ENCODE data around the gene LRRC71. TPM values are rescaled to one million over a fixed set of nuclear protein-coding genes. Genes with fewer than 3 reads are reported as not detected.

LRRC71 gene
- total and polyA plus RNA-seq, 3 donors from 2014 or later, result 17.5 to 49.2 (median 23.1) TPM

DNA sequence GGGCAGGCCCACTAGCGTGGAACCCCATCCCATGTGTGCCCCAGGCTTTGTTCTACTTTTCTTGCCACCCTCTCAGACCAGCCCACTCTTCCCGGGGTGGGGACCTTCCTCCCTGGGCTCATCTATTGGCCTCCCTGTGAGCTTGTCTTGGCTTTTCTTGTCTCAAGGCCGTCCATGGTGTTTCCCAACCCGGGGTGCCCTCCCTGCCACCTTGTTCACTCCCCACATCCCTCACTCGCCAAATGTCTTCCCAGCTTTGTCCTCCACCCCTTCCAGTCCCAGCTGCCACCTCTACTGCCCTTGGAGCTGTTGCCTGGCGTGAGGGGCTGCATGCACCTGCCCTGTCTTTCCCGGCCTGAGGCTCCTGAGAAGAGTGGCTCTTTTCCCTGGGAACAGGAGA, 18.4 kb downstream of the LRRC71 start:
- WGBS, 2 donors, result 61 to 64% methylated on average over 7 of the region's 7 CpGs
- H3K4me1 ChIP-seq, result no peaks in the 10 kb centered on the region
- no peaks in the 10 kb centered on the region for H3K27me3 ChIP-seq
- H3K9me3 ChIP-seq, result no peaks in the 10 kb centered on the region
- H3K4me3 ChIP-seq, result no peak overlapping the region
- TF ChIP-seq, protein P1, sequence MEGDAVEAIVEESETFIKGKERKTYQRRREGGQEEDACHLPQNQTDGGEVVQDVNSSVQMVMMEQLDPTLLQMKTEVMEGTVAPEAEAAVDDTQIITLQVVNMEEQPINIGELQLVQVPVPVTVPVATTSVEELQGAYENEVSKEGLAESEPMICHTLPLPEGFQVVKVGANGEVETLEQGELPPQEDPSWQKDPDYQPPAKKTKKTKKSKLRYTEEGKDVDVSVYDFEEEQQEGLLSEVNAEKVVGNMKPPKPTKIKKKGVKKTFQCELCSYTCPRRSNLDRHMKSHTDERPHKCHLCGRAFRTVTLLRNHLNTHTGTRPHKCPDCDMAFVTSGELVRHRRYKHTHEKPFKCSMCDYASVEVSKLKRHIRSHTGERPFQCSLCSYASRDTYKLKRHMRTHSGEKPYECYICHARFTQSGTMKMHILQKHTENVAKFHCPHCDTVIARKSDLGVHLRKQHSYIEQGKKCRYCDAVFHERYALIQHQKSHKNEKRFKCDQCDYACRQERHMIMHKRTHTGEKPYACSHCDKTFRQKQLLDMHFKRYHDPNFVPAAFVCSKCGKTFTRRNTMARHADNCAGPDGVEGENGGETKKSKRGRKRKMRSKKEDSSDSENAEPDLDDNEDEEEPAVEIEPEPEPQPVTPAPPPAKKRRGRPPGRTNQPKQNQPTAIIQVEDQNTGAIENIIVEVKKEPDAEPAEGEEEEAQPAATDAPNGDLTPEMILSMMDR (IDR thresholded peaks at IDR 0.05), result no peak
- TF ChIP-seq POLR2A (IDR thresholded peaks at IDR 0.05), result no peak
- no peak for DNase-seq
- intact Hi-C loops (cut with DNase I; ENCODE audit: low total_unique reads), result no loop called here
- no peaks in the 10 kb centered on the region for H3K36me3 ChIP-seq (ENCODE audit: low read depth, missing control alignments)
- no peak overlapping the region for H3K27ac ChIP-seq

GRCh38 chr1:156939786-156940334, 19.4 kb downstream of the LRRC71 start:
- DNase-seq, result no peak
- H3K9me3 ChIP-seq, result no peaks in the 10 kb centered on the region
- H3K36me3 ChIP-seq (ENCODE audit: low read depth, missing control alignments), result peaks cover 5% of the 10 kb centered on the region
- H3K27ac ChIP-seq, result no peak overlapping the region
- no peak overlapping the region for H3K4me3 ChIP-seq
- no peaks in the 10 kb centered on the region for H3K27me3 ChIP-seq
- intact Hi-C loops (cut with DNase I; ENCODE audit: low total_unique reads), result loop anchor here (10.0 kb wide), 1 partner anchor 125 kb away; no protein-coding TSS in a partner anchor
- no peaks in the 10 kb centered on the region for H3K4me1 ChIP-seq
- TF ChIP-seq, protein P1 (IDR thresholded peaks at IDR 0.05), result no peak
- TF ChIP-seq POLR2A (IDR thresholded peaks at IDR 0.05), result no peak
- 94% methylated on average over 7 to 13 of the region's 13 CpGs for WGBS, 2 donors

DNA sequence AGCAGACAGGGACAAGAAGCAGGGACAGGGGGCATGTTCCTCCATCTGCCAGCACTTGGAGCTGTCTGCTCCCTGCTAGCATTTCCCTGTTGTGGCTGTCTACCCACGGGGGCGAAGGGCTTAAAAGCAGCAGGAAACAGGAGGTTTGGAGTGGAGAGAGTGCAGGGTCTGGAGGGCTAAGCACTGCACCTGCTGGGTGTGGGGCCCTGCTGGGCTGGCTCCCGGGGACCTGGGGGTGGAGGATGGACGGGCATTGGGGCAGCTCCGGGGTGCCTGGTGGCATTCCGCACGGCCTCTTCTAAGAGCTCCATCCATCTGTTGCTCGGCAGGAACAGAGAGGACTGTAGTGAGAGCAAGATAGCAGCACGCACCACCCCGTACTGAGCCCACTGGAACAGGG, 21.2 kb downstream of the LRRC71 start:
- H3K9me3 ChIP-seq, result no peaks in the 10 kb centered on the region
- TF ChIP-seq, protein P1 (IDR thresholded peaks at IDR 0.05), result no peak
- no peak for TF ChIP-seq POLR2A (IDR thresholded peaks at IDR 0.05)
- H3K4me3 ChIP-seq, result no peak overlapping the region
- 91 to 94% methylated on average over 10 of the region's 10 CpGs for WGBS, 2 donors
- no peak for DNase-seq
- peaks cover 5% of the 10 kb centered on the region for H3K36me3 ChIP-seq (ENCODE audit: low read depth, missing control alignments)
- intact Hi-C loops (cut with DNase I; ENCODE audit: low total_unique reads), result loop anchor here (10.0 kb wide), 1 partner anchor 123 kb away; no protein-coding TSS in a partner anchor
- no peak overlapping the region for H3K27ac ChIP-seq
- no peaks in the 10 kb centered on the region for H3K4me1 ChIP-seq
- H3K27me3 ChIP-seq, result no peaks in the 10 kb centered on the region

DNA sequence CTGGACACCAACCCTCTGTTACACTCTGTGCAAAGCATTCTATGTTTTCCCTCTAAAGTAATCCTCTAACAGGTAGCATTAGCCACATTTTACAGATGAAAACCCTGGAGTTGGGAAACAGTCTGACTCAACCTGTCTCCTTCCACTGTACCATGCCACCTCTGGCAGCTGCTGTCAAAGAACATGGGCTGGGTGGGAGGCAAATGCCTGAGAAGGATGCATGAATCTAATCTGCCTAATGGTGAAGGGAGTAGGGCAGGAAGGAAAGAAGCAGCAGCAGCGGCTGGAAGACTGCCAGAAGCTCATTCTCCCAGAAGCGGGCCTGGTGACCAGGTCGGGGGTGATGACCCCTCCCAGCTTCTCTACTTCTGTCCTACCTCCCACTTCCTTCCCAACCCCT, 21.7 kb downstream of the LRRC71 start:
- no peak overlapping the region for H3K4me3 ChIP-seq
- no peak for TF ChIP-seq POLR2A (IDR thresholded peaks at IDR 0.05)
- TF ChIP-seq, protein P1 (IDR thresholded peaks at IDR 0.05), result no peak
- no peak overlapping the region for H3K27ac ChIP-seq
- H3K9me3 ChIP-seq, result no peaks in the 10 kb centered on the region
- 51 to 64% methylated on average over 3 of the region's 3 CpGs for WGBS, 2 donors
- no peaks in the 10 kb centered on the region for H3K27me3 ChIP-seq
- intact Hi-C loops (cut with DNase I; ENCODE audit: low total_unique reads), result loop anchor here (10.0 kb wide), 1 partner anchor 123 kb away; no protein-coding TSS in a partner anchor
- H3K36me3 ChIP-seq (ENCODE audit: low read depth, missing control alignments), result peaks cover 5% of the 10 kb centered on the region
- no peaks in the 10 kb centered on the region for H3K4me1 ChIP-seq
- DNase-seq, result no peak

DNA sequence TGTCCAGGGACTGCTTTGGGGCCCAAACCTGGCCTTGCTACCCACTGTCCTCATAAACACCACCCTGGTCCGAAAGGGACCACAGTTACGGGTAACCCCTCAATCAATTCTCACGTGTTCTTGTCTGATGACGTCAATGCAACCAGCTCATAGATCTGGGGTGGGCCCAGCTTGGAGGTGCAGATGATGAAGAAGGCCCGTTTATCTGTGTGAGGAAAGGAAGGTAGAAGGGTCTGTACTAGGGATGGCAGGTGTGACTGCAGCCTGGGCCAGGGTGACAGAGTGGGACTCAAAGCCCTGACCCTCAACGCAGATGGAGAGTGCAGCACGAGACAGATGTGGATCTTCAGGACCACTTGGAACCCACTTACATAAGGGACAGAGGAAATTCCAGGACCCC, 22.1 kb downstream of the LRRC71 start:
- intact Hi-C loops (cut with DNase I; ENCODE audit: low total_unique reads), result loop anchor here (10.0 kb wide), 1 partner anchor 122 kb away; no protein-coding TSS in a partner anchor
- Histone ChIP-seq H3K36me3 (ENCODE audit: low read depth, missing control alignments) (peaks cover 5% of the 10 kb centered on the region), H3K4me1 (no peaks in the 10 kb centered on the region), H3K27me3 (no peaks in the 10 kb centered on the region), H3K4me3 (no peak overlapping the region), H3K9me3 (no peaks in the 10 kb centered on the region), H3K27ac (no peak overlapping the region)
- DNase-seq, result no peak
- 81 to 84% methylated on average over 7 of the region's 7 CpGs for WGBS, 2 donors
- TF ChIP-seq POLR2A (IDR thresholded peaks at IDR 0.05), result no peak
- TF ChIP-seq, protein P1 (IDR thresholded peaks at IDR 0.05), result no peak

Data from testis (tissue), 3 donors.